Uterus (tissue), 2 donors: ENCODE measurements around the gene IL20RB.

Experiments
- CTCF ChIP-seq, 4 experiments: fragments of 200-600 bp in 2 of 4; fragments of 450-650 bp in 2 of 4; sonication (generic) in 2 of 4; IDR thresholded peaks; one replicate each; pipeline ENCODE4 v1.5.1; 2016 to 2019; ENCODE audit warnings: antibody characterized with exemption in 4 of 4, mild to moderate bottlenecking in 2 of 4, moderate library complexity in 1 of 4
- POLR2A ChIP-seq, 2 donors: fragments of 450-650 bp; IDR thresholded peaks; one replicate each; pipeline ENCODE4 v1.6.1; 2016; ENCODE audit warnings: antibody characterized with exemption in 2 of 2, mild to moderate bottlenecking in 1 of 2, moderate library complexity in 1 of 2

GRCh38 chr3:137012097-137012501 is 54.3 kb downstream of the IL20RB start:
- no peak for TF ChIP-seq CTCF (IDR thresholded peaks at IDR 0.05)
- TF ChIP-seq POLR2A (IDR thresholded peaks at IDR 0.05) = no peak
